ENCODE data around the gene MT2A. TPM values are rescaled to one million over a fixed set of nuclear protein-coding genes. Genes with fewer than 3 reads are reported as not detected.

Gene MT2A
- total and polyA plus RNA-seq, 2 of the 13 experiments (the other 11 are each of a cell fraction or from before 2014, with no cell fraction given): 135 to 371 TPM

DNA sequence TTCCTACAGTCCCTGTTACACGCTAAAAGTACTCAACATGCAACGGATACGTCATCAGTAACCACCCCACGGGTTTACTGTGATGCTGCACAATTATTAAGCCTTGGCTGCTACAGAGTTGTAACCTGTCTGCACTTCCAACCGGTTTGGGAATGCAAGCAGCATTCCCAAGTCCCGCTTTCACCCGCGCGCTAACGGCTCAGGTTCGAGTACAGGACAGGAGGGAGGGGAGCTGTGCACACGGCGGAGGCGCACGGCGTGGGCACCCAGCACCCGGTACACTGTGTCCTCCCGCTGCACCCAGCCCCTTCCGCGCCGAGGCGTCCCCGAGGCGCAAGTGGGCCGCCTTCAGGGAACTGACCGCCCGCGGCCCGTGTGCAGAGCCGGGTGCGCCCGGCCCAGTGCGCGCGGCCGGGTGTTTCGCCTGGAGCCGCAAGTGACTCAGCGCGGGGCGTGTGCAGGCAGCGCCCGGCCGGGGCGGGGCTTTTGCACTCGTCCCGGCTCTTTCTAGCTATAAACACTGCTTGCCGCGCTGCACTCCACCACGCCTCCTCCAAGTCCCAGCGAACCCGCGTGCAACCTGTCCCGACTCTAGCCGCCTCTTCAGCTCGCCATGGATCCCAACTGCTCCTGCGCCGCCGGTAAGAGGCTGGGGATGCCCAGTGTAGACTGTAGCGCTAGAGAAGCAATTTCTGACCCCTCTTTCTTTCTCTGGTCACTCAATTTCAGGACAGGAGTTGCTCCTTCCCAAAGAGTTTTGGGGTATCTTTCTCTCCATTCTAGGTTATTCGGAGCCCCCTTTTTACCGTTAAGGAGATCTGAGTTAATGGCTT is at the start of gene MT2A (continued):
- TF ChIP-seq HNRNPLL (IDR thresholded peaks at IDR 0.05; ENCODE audit: low read depth, low read length, poor library complexity, severe bottlenecking) (peak; percentile 88), CBX2 (IDR thresholded peaks at IDR 0.05; ENCODE audit: low read depth, low read length) (no peak), CBX2 (CRISPR knock-in tag; IDR thresholded peaks at IDR 0.05; ENCODE audit: low read depth) (no peak), TBX3 (IDR thresholded peaks at IDR 0.05; ENCODE audit: borderline replicate concordance) (no peak), NCOA2 (CRISPR knock-in tag; IDR thresholded peaks at IDR 0.05) (peak; percentile 44; the same call in 1 of the 2 replicates), ZNF232 (CRISPR knock-in tag; IDR thresholded peaks at IDR 0.05; ENCODE audit: borderline replicate concordance) (peak; percentile 86; the same call in 1 of the 2 replicates), ZNF430 (CRISPR knock-in tag; IDR thresholded peaks at IDR 0.05) (peak; percentile 88), ZNF326 (CRISPR knock-in tag; IDR thresholded peaks at IDR 0.05; ENCODE audit: borderline replicate concordance) (no peak)
- TF ChIP-seq, protein P1, sequence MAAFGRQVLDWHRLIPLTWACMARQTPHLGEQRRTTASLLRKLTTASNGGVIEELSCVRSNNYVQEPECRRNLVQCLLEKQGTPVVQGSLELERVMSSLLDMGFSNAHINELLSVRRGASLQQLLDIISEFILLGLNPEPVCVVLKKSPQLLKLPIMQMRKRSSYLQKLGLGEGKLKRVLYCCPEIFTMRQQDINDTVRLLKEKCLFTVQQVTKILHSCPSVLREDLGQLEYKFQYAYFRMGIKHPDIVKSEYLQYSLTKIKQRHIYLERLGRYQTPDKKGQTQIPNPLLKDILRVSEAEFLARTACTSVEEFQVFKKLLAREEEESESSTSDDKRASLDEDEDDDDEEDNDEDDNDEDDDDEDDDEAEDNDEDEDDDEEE (CRISPR knock-in tag; IDR thresholded peaks at IDR 0.05): peak; percentile 94
- TF ChIP-seq, protein P2, sequence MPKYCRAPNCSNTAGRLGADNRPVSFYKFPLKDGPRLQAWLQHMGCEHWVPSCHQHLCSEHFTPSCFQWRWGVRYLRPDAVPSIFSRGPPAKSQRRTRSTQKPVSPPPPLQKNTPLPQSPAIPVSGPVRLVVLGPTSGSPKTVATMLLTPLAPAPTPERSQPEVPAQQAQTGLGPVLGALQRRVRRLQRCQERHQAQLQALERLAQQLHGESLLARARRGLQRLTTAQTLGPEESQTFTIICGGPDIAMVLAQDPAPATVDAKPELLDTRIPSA (CRISPR knock-in tag; IDR thresholded peaks at IDR 0.05; ENCODE audit: borderline replicate concordance): no peak
- TF ChIP-seq, protein P3, sequence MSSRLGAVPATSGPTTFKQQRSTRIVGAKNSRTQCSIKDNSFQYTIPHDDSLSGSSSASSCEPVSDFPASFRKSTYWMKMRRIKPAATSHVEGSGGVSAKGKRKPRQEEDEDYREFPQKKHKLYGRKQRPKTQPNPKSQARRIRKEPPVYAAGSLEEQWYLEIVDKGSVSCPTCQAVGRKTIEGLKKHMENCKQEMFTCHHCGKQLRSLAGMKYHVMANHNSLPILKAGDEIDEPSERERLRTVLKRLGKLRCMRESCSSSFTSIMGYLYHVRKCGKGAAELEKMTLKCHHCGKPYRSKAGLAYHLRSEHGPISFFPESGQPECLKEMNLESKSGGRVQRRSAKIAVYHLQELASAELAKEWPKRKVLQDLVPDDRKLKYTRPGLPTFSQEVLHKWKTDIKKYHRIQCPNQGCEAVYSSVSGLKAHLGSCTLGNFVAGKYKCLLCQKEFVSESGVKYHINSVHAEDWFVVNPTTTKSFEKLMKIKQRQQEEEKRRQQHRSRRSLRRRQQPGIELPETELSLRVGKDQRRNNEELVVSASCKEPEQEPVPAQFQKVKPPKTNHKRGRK (CRISPR knock-in tag; IDR thresholded peaks at IDR 0.05): no peak
- TF ChIP-seq, protein P4, sequence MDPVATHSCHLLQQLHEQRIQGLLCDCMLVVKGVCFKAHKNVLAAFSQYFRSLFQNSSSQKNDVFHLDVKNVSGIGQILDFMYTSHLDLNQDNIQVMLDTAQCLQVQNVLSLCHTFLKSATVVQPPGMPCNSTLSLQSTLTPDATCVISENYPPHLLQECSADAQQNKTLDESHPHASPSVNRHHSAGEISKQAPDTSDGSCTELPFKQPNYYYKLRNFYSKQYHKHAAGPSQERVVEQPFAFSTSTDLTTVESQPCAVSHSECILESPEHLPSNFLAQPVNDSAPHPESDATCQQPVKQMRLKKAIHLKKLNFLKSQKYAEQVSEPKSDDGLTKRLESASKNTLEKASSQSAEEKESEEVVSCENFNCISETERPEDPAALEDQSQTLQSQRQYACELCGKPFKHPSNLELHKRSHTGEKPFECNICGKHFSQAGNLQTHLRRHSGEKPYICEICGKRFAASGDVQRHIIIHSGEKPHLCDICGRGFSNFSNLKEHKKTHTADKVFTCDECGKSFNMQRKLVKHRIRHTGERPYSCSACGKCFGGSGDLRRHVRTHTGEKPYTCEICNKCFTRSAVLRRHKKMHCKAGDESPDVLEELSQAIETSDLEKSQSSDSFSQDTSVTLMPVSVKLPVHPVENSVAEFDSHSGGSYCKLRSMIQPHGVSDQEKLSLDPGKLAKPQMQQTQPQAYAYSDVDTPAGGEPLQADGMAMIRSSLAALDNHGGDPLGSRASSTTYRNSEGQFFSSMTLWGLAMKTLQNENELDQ (CRISPR knock-in tag; IDR thresholded peaks at IDR 0.05; ENCODE audit: borderline replicate concordance): no peak
- TF ChIP-seq, protein P5, sequence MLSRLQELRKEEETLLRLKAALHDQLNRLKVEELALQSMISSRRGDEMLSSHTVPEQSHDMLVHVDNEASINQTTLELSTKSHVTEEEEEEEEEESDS (CRISPR knock-in tag; IDR thresholded peaks at IDR 0.05; ENCODE audit: borderline replicate concordance): 0 out of 2 replicates have a peak, but pooled peaks have one; percentile 31
- TF ChIP-seq, protein P6, sequence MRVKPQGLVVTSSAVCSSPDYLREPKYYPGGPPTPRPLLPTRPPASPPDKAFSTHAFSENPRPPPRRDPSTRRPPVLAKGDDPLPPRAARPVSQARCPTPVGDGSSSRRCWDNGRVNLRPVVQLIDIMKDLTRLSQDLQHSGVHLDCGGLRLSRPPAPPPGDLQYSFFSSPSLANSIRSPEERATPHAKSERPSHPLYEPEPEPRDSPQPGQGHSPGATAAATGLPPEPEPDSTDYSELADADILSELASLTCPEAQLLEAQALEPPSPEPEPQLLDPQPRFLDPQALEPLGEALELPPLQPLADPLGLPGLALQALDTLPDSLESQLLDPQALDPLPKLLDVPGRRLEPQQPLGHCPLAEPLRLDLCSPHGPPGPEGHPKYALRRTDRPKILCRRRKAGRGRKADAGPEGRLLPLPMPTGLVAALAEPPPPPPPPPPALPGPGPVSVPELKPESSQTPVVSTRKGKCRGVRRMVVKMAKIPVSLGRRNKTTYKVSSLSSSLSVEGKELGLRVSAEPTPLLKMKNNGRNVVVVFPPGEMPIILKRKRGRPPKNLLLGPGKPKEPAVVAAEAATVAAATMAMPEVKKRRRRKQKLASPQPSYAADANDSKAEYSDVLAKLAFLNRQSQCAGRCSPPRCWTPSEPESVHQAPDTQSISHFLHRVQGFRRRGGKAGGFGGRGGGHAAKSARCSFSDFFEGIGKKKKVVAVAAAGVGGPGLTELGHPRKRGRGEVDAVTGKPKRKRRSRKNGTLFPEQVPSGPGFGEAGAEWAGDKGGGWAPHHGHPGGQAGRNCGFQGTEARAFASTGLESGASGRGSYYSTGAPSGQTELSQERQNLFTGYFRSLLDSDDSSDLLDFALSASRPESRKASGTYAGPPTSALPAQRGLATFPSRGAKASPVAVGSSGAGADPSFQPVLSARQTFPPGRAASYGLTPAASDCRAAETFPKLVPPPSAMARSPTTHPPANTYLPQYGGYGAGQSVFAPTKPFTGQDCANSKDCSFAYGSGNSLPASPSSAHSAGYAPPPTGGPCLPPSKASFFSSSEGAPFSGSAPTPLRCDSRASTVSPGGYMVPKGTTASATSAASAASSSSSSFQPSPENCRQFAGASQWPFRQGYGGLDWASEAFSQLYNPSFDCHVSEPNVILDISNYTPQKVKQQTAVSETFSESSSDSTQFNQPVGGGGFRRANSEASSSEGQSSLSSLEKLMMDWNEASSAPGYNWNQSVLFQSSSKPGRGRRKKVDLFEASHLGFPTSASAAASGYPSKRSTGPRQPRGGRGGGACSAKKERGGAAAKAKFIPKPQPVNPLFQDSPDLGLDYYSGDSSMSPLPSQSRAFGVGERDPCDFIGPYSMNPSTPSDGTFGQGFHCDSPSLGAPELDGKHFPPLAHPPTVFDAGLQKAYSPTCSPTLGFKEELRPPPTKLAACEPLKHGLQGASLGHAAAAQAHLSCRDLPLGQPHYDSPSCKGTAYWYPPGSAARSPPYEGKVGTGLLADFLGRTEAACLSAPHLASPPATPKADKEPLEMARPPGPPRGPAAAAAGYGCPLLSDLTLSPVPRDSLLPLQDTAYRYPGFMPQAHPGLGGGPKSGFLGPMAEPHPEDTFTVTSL (CRISPR knock-in tag; IDR thresholded peaks at IDR 0.05; ENCODE audit: borderline replicate concordance): peak; percentile 48; the same call in 1 of the 2 replicates
- TF ChIP-seq, protein P7, sequence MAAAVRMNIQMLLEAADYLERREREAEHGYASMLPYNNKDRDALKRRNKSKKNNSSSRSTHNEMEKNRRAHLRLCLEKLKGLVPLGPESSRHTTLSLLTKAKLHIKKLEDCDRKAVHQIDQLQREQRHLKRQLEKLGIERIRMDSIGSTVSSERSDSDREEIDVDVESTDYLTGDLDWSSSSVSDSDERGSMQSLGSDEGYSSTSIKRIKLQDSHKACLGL (CRISPR knock-in tag; IDR thresholded peaks at IDR 0.05): peak; percentile 87
